ENCODE measurements around the gene LRRC52. TPM values are rescaled to one million over a fixed set of nuclear protein-coding genes. Genes with fewer than 3 reads are reported as not detected.

LRRC52 gene
- total RNA-seq, 2 donors from 2014 or later = not detected

GRCh38 chr1:165595246-165595938, 51.6 kb downstream of the LRRC52 start:
- no peak overlapping the region for H3K27ac ChIP-seq
- H3K9me3 ChIP-seq = no peaks in the 10 kb centered on the region
- no peak for DNase-seq (ENCODE audit: low spot score)
- H3K36me3 ChIP-seq = no peaks in the 10 kb centered on the region
- H3K4me3 ChIP-seq = no peak overlapping the region
- peaks cover 5 to 6% of the 10 kb centered on the region in 2 donors for H3K4me1 ChIP-seq (ENCODE audit: control insufficient read depth in 1 of 2, low read depth in 2 of 2)
- ATAC-seq (ENCODE audit: insufficient number of reproducible peaks, low FRiP score, low read depth) = no peak
- no peak for TF ChIP-seq CTCF (IDR thresholded peaks at IDR 0.05)
- H3K27me3 ChIP-seq (replicated peaks; ENCODE audit: insufficient read depth) = no peaks in the 10 kb centered on the region

- H3K27ac ChIP-seq = peak overlapping the region; percentile 44 to 77
- DNase-seq (ENCODE audit: low spot score) (peak; percentile 97), ATAC-seq (ENCODE audit: insufficient number of reproducible peaks, low FRiP score, low read depth) (peak; percentile 96)
- H3K9me3 ChIP-seq = no peaks in the 10 kb centered on the region
- H3K36me3 ChIP-seq = no peaks in the 10 kb centered on the region
- H3K4me1 ChIP-seq (ENCODE audit: control insufficient read depth in 1 of 2, low read depth in 2 of 2) = peaks cover 5 to 6% of the 10 kb centered on the region in 2 donors
- H3K4me3 ChIP-seq = peak overlapping the region; percentile 84
- TF ChIP-seq CTCF (IDR thresholded peaks at IDR 0.05) = no peak
- no peaks in the 10 kb centered on the region for H3K27me3 ChIP-seq (replicated peaks; ENCODE audit: insufficient read depth)
Measured at GRCh38 chr1:165597883-165598675, 54.3 kb downstream of the LRRC52 start.

GRCh38 chr1:165598676-165599059, 54.9 kb downstream of the LRRC52 start:
- peak overlapping the region; percentile 84 for H3K4me3 ChIP-seq
- peak overlapping the region; percentile 44 to 77 for H3K27ac ChIP-seq
- no peaks in the 10 kb centered on the region for H3K36me3 ChIP-seq
- TF ChIP-seq CTCF (IDR thresholded peaks at IDR 0.05) = no peak
- no peaks in the 10 kb centered on the region for H3K9me3 ChIP-seq
- DNase-seq (ENCODE audit: low spot score) = no peak
- no peak for ATAC-seq (ENCODE audit: insufficient number of reproducible peaks, low FRiP score, low read depth)
- H3K4me1 ChIP-seq (ENCODE audit: control insufficient read depth in 1 of 2, low read depth in 2 of 2) = peaks cover 5 to 6% of the 10 kb centered on the region in 2 donors
- H3K27me3 ChIP-seq (replicated peaks; ENCODE audit: insufficient read depth) = no peaks in the 10 kb centered on the region

GRCh38 chr1:165600793-165601192, 57.0 kb downstream of the LRRC52 start:
- Histone ChIP-seq H3K4me3 (no peak overlapping the region), H3K4me1 (ENCODE audit: control insufficient read depth in 1 of 2, low read depth in 2 of 2) (peaks cover 5 to 6% of the 10 kb centered on the region in 2 donors), H3K27me3 (replicated peaks; ENCODE audit: insufficient read depth) (no peaks in the 10 kb centered on the region), H3K9me3 (no peaks in the 10 kb centered on the region), H3K36me3 (no peaks in the 10 kb centered on the region), H3K27ac (no peak overlapping the region)
- no peak for DNase-seq (ENCODE audit: low spot score)
- no peak for TF ChIP-seq CTCF (IDR thresholded peaks at IDR 0.05)
- ATAC-seq (ENCODE audit: insufficient number of reproducible peaks, low FRiP score, low read depth) = no peak

GRCh38 chr1:165603810-165604209, 60.0 kb downstream of the LRRC52 start:
- Histone ChIP-seq H3K36me3 (no peaks in the 10 kb centered on the region), H3K9me3 (no peaks in the 10 kb centered on the region), H3K4me1 (ENCODE audit: control insufficient read depth in 1 of 2, low read depth in 2 of 2) (no peaks in the 10 kb centered on the region), H3K27me3 (replicated peaks; ENCODE audit: insufficient read depth) (no peaks in the 10 kb centered on the region), H3K27ac (no peak overlapping the region), H3K4me3 (no peak overlapping the region)
- TF ChIP-seq CTCF (IDR thresholded peaks at IDR 0.05) = no peak
- ATAC-seq (ENCODE audit: insufficient number of reproducible peaks, low FRiP score, low read depth) = no peak
- DNase-seq (ENCODE audit: low spot score) = no peak
